ENCODE results near the gene HBA1.
"Not testable (repeated sequence)": the region's sequence is repeated elsewhere in the genome, so short reads cannot be mapped to it uniquely, and the experiment has no call there.

DNA sequence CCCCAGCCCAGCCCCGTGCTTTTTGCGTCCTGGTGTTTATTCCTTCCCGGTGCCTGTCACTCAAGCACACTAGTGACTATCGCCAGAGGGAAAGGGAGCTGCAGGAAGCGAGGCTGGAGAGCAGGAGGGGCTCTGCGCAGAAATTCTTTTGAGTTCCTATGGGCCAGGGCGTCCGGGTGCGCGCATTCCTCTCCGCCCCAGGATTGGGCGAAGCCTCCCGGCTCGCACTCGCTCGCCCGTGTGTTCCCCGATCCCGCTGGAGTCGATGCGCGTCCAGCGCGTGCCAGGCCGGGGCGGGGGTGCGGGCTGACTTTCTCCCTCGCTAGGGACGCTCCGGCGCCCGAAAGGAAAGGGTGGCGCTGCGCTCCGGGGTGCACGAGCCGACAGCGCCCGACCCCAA is 474 bp upstream of the HBA1 start:
- TF ChIP-seq, protein P1, sequence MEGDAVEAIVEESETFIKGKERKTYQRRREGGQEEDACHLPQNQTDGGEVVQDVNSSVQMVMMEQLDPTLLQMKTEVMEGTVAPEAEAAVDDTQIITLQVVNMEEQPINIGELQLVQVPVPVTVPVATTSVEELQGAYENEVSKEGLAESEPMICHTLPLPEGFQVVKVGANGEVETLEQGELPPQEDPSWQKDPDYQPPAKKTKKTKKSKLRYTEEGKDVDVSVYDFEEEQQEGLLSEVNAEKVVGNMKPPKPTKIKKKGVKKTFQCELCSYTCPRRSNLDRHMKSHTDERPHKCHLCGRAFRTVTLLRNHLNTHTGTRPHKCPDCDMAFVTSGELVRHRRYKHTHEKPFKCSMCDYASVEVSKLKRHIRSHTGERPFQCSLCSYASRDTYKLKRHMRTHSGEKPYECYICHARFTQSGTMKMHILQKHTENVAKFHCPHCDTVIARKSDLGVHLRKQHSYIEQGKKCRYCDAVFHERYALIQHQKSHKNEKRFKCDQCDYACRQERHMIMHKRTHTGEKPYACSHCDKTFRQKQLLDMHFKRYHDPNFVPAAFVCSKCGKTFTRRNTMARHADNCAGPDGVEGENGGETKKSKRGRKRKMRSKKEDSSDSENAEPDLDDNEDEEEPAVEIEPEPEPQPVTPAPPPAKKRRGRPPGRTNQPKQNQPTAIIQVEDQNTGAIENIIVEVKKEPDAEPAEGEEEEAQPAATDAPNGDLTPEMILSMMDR (IDR thresholded peaks at IDR 0.05; ENCODE audit: control extremely low read depth in 1 of 3, insufficient read depth in 1 of 3, low read depth in 1 of 3, low read length in 3 of 3), result not testable (repeated sequence)
- TF ChIP-seq JUND (IDR thresholded peaks at IDR 0.05; ENCODE audit: low read length); YY1 (IDR thresholded peaks at IDR 0.05; ENCODE audit: low read depth, low read length); SP2 (IDR thresholded peaks at IDR 0.05; ENCODE audit: low read length); MAFK (IDR thresholded peaks at IDR 0.05; ENCODE audit: low read depth, low read length); RAD21 (IDR thresholded peaks at IDR 0.05 in 1 of 2, conservative IDR thresholded peaks at IDR 0.05 in 1 of 2; ENCODE audit: low read depth in 2 of 2, low read length in 2 of 2); TEAD4 (IDR thresholded peaks at IDR 0.05; ENCODE audit: low read depth, low read length); RXRA (IDR thresholded peaks at IDR 0.05; ENCODE audit: insufficient read depth, low read depth, low read length); NRF1 (IDR thresholded peaks at IDR 0.05; ENCODE audit: low read depth, low read length); KDM1A (IDR thresholded peaks at IDR 0.05; ENCODE audit: borderline replicate concordance, low read length): not testable (repeated sequence)
